ENCODE data around the gene GADD45GIP1. TPM values are rescaled to one million over a fixed set of nuclear protein-coding genes. Genes with fewer than 3 reads are reported as not detected.

GADD45GIP1 gene
- total RNA-seq, 2 experiments from 2014 or later = 12.1 to 12.8 TPM

GRCh38 chr19:12940897-12941296, 16.1 kb downstream of the GADD45GIP1 start:
- CTCF ChIA-PET = no interaction called here
- peaks cover 57% of the 10 kb centered on the region for H3K36me3 ChIP-seq (ENCODE audit: insufficient read depth, low read length)
- Mint-ChIP-seq H3K4me1 (ENCODE audit: low read depth) (peaks cover 66% of the 10 kb centered on the region), H3K9me3 (no peaks in the 10 kb centered on the region), H3K27me3 (peaks cover 4% of the 10 kb centered on the region), H3K27ac (peak overlapping the region; percentile 93), H3K4me3 (peak overlapping the region; percentile 94), H3K36me3 (ENCODE audit: low read depth) (peaks cover 78% of the 10 kb centered on the region)
- DNase-seq (no peak), ATAC-seq (ENCODE audit: poor library complexity) (no peak)
- no peak overlapping the region for H3K4me3 ChIP-seq (ENCODE audit: low read length)
- H3K9me3 ChIP-seq (ENCODE audit: control insufficient read depth in 1 of 2, insufficient read depth in 1 of 2, low read length in 2 of 2) = peaks cover 0 to 12% of the 10 kb centered on the region in 2 experiments
- TF ChIP-seq CTCF (IDR thresholded peaks at IDR 0.05) = no peak
- POLR2A ChIA-PET = interaction anchor here (0.6 to 1.1 kb wide), 2 partner anchors 50 to 241 kb away, joined by 4 read pairs; partner anchors contain the start of gene GCDH
- intact Hi-C loops (cut with DNase I, micrococcal nuclease) = no loop called here
- peaks cover 0 to 3% of the 10 kb centered on the region in 2 experiments for H3K27me3 ChIP-seq (ENCODE audit: control insufficient read depth in 1 of 2, insufficient read depth in 2 of 2, low read length in 2 of 2)
- H3K4me1 ChIP-seq (ENCODE audit: insufficient read depth, low read length) = peaks cover 78% of the 10 kb centered on the region
- peak overlapping the region in 1 of 2 donors; percentile 29 for H3K27ac ChIP-seq (ENCODE audit: low read depth in 1 of 2, low read length in 2 of 2)

- peaks cover 69% of the 10 kb centered on the region for H3K36me3 Mint-ChIP-seq (ENCODE audit: low read depth)
- peaks cover 73% of the 10 kb centered on the region for H3K4me1 ChIP-seq (ENCODE audit: insufficient read depth, low read length)
- peaks cover 57% of the 10 kb centered on the region for H3K36me3 ChIP-seq (ENCODE audit: insufficient read depth, low read length)
- ATAC-seq (ENCODE audit: poor library complexity) (no peak), DNase-seq (peak in 2 of 14 experiments; percentile 16 to 32)
- ChIA-PET POLR2A (interaction anchor here (0.6 to 3.3 kb wide), 2 partner anchors 26 to 111 kb away, joined by 3 to 24 read pairs; no protein-coding TSS in a partner anchor), CTCF (interaction anchor here (2.6 to 3.3 kb wide), 2 partner anchors 25 to 55 kb away, joined by 9 to 25 read pairs; no protein-coding TSS in a partner anchor)
- peak overlapping the region in 1 of 2 donors; percentile 42 for H3K27ac ChIP-seq (ENCODE audit: low read depth in 1 of 2, low read length in 2 of 2)
- H3K27me3 ChIP-seq (ENCODE audit: control insufficient read depth in 1 of 2, insufficient read depth in 2 of 2, low read length in 2 of 2) = peaks cover 0 to 3% of the 10 kb centered on the region in 2 experiments
- peak overlapping the region; percentile 94 for H3K4me3 Mint-ChIP-seq
- H3K4me1 Mint-ChIP-seq (ENCODE audit: low read depth) = peaks cover 57% of the 10 kb centered on the region
- TF ChIP-seq CTCF (IDR thresholded peaks at IDR 0.05) = no peak
- no peaks in the 10 kb centered on the region for H3K27me3 Mint-ChIP-seq
- peaks cover 0 to 12% of the 10 kb centered on the region in 2 experiments for H3K9me3 ChIP-seq (ENCODE audit: control insufficient read depth in 1 of 2, insufficient read depth in 1 of 2, low read length in 2 of 2)
- intact Hi-C loops (cut with DNase I, micrococcal nuclease) = loop anchor here (2.0 to 10.0 kb wide), 4 partner anchors 49 to 205 kb away; partner anchors contain the start of genes GCDH (in 2 of the 2), GET3 (in 1 of the 2), PRDX2 (in 1 of the 2) and RNASEH2A (in 1 of the 2)
- peak overlapping the region; percentile 94 for H3K4me3 ChIP-seq (ENCODE audit: low read length)
- peak overlapping the region; percentile 93 for H3K27ac Mint-ChIP-seq
- H3K9me3 Mint-ChIP-seq = no peaks in the 10 kb centered on the region
Observed at GRCh38 chr19:12939975-12940423, 17.0 kb downstream of the GADD45GIP1 start.

GRCh38 chr19:12938779-12939601, 18.0 kb downstream of the GADD45GIP1 start:
- peak overlapping the region; percentile 94 for H3K4me3 ChIP-seq (ENCODE audit: low read length)
- H3K27me3 ChIP-seq (ENCODE audit: control insufficient read depth in 1 of 2, insufficient read depth in 2 of 2, low read length in 2 of 2) = peaks cover 0 to 3% of the 10 kb centered on the region in 2 experiments
- TF ChIP-seq CTCF (IDR thresholded peaks at IDR 0.05) = no peak
- no peaks in the 10 kb centered on the region for H3K9me3 Mint-ChIP-seq
- H3K4me3 Mint-ChIP-seq = peak overlapping the region; percentile 94
- H3K36me3 Mint-ChIP-seq (ENCODE audit: low read depth) = peaks cover 60% of the 10 kb centered on the region
- ChIA-PET CTCF (interaction anchor here (2.6 to 3.3 kb wide), 2 partner anchors 26 to 54 kb away, joined by 9 to 25 read pairs; no protein-coding TSS in a partner anchor), POLR2A (interaction anchor here (1.1 to 3.3 kb wide), 6 partner anchors 14 to 147 kb away, joined by 3 to 24 read pairs (median 10); partner anchors contain the start of genes GADD45GIP1 and GCDH)
- peaks cover 0 to 12% of the 10 kb centered on the region in 2 experiments for H3K9me3 ChIP-seq (ENCODE audit: control insufficient read depth in 1 of 2, insufficient read depth in 1 of 2, low read length in 2 of 2)
- DNase-seq (peak in 10 of 14 experiments; percentile 15 to 74 (median 30)), ATAC-seq (ENCODE audit: poor library complexity) (peak; percentile 32)
- peak overlapping the region; percentile 74 to 80 for H3K27ac ChIP-seq (ENCODE audit: low read depth in 1 of 2, low read length in 2 of 2)
- H3K36me3 ChIP-seq (ENCODE audit: insufficient read depth, low read length) = peaks cover 48% of the 10 kb centered on the region
- H3K4me1 ChIP-seq (ENCODE audit: insufficient read depth, low read length) = peaks cover 65% of the 10 kb centered on the region
- no peaks in the 10 kb centered on the region for H3K27me3 Mint-ChIP-seq
- peaks cover 52% of the 10 kb centered on the region for H3K4me1 Mint-ChIP-seq (ENCODE audit: low read depth)
- H3K27ac Mint-ChIP-seq = peak overlapping the region; percentile 93
- intact Hi-C loops (cut with DNase I, micrococcal nuclease) = loop anchor here (2.0 to 10.0 kb wide), 4 partner anchors 48 to 204 kb away; partner anchors contain the start of genes GCDH (in 2 of the 2), GET3 (in 1 of the 2), PRDX2 (in 1 of the 2) and RNASEH2A (in 1 of the 2)

Data from CD4-positive, alpha-beta T cell (primary cell).